Nephron (organoid): ENCODE measurements around the gene ADAMTS16.

Experiments used
- H3K27ac Mint-ChIP-seq, 3 experiments: 2 replicates each; pipeline ENCODE4 v1.8.0; 2020; ENCODE audit warnings: mixed read lengths in 3 of 3, mild to moderate bottlenecking in 2 of 3, moderate library complexity in 1 of 3
- H3K27me3 Mint-ChIP-seq: 2 replicates; pipeline ENCODE4 v1.8.0; 2021; ENCODE audit warnings: low read depth, mild to moderate bottlenecking, moderate library complexity, mixed read lengths
- H3K36me3 Mint-ChIP-seq: 2 replicates; pipeline ENCODE4 v1.8.0; 2020; ENCODE audit warnings: low read depth, mixed read lengths
- H3K4me1 Mint-ChIP-seq: 2 replicates; pipeline ENCODE4 v1.8.0; 2020; ENCODE audit warnings: mixed read lengths
- H3K4me3 Mint-ChIP-seq, 3 experiments: 2 replicates each; pipeline ENCODE4 v1.8.0; 2020; ENCODE audit warnings: mild to moderate bottlenecking in 3 of 3, mixed read lengths in 3 of 3, moderate library complexity in 2 of 3
- H3K9me3 Mint-ChIP-seq: 2 replicates; pipeline ENCODE4 v1.8.0; 2020; ENCODE audit warnings: mixed read lengths
- CTCF ChIP-seq, 3 experiments: fragments of 200-600 bp; sonication (generic); IDR thresholded peaks; one replicate each; pipeline ENCODE4 v1.5.0; 2021; ENCODE audit warnings: antibody characterized with exemption in 3 of 3; ENCODE audit not compliant: unreplicated experiment in 3 of 3

Gene ADAMTS16

GRCh38 chr5:5290674-5291334 lies 150.7 kb downstream of the ADAMTS16 start:
- H3K9me3 Mint-ChIP-seq, result peaks cover 1% of the 10 kb centered on the region
- H3K27ac Mint-ChIP-seq, result peak overlapping the region; percentile 35 to 86 (median 37)
- TF ChIP-seq CTCF (IDR thresholded peaks at IDR 0.05; ENCODE audit: unreplicated experiment in 3 of 3), result no peak
- no peak overlapping the region for H3K4me3 Mint-ChIP-seq
- peaks cover 12% of the 10 kb centered on the region for H3K27me3 Mint-ChIP-seq
- peaks cover 11% of the 10 kb centered on the region for H3K4me1 Mint-ChIP-seq
- H3K36me3 Mint-ChIP-seq, result peaks cover 21% of the 10 kb centered on the region

- TF ChIP-seq CTCF (IDR thresholded peaks at IDR 0.05; ENCODE audit: unreplicated experiment in 3 of 3), result no peak
- H3K27ac Mint-ChIP-seq, result peak overlapping the region in 1 of 3 experiments; percentile 86
- peaks cover 12% of the 10 kb centered on the region for H3K27me3 Mint-ChIP-seq
Measured at GRCh38 chr5:5291357-5291756, 151.2 kb downstream of the ADAMTS16 start.

GRCh38 chr5:5293029-5293428 lies 152.9 kb downstream of the ADAMTS16 start:
- no peaks in the 10 kb centered on the region for H3K9me3 Mint-ChIP-seq
- H3K4me1 Mint-ChIP-seq, result peaks cover 6% of the 10 kb centered on the region
- no peak overlapping the region for H3K27ac Mint-ChIP-seq

More at GRCh38 chr5:5291357-5291756, 151.2 kb downstream of the ADAMTS16 start:
- no peaks in the 10 kb centered on the region for H3K9me3 Mint-ChIP-seq
- H3K4me1 Mint-ChIP-seq, result peaks cover 11% of the 10 kb centered on the region
- peaks cover 17% of the 10 kb centered on the region for H3K36me3 Mint-ChIP-seq
- no peak overlapping the region for H3K4me3 Mint-ChIP-seq

GRCh38 chr5:5294429-5294828 lies 154.3 kb downstream of the ADAMTS16 start:
- Mint-ChIP-seq H3K27me3 (peaks cover 14% of the 10 kb centered on the region), H3K9me3 (no peaks in the 10 kb centered on the region), H3K4me3 (no peak overlapping the region), H3K4me1 (peaks cover 18% of the 10 kb centered on the region), H3K27ac (peak overlapping the region in 1 of 3 experiments; percentile 3), H3K36me3 (peaks cover 21% of the 10 kb centered on the region)
- TF ChIP-seq CTCF (IDR thresholded peaks at IDR 0.05; ENCODE audit: unreplicated experiment in 3 of 3), result no peak

More at GRCh38 chr5:5293029-5293428, 152.9 kb downstream of the ADAMTS16 start:
- H3K36me3 Mint-ChIP-seq, result peaks cover 17% of the 10 kb centered on the region
- peaks cover 20% of the 10 kb centered on the region for H3K27me3 Mint-ChIP-seq
- H3K4me3 Mint-ChIP-seq, result no peak overlapping the region
- no peak for TF ChIP-seq CTCF (IDR thresholded peaks at IDR 0.05; ENCODE audit: unreplicated experiment in 3 of 3)

- H3K4me1 Mint-ChIP-seq, result peaks cover 18% of the 10 kb centered on the region
- TF ChIP-seq CTCF (IDR thresholded peaks at IDR 0.05; ENCODE audit: unreplicated experiment in 3 of 3), result no peak
- no peaks in the 10 kb centered on the region for H3K9me3 Mint-ChIP-seq
- peaks cover 27% of the 10 kb centered on the region for H3K36me3 Mint-ChIP-seq
- H3K27ac Mint-ChIP-seq, result no peak overlapping the region
- peaks cover 14% of the 10 kb centered on the region for H3K27me3 Mint-ChIP-seq
- no peak overlapping the region for H3K4me3 Mint-ChIP-seq
Measured at GRCh38 chr5:5295351-5295750, 155.2 kb downstream of the ADAMTS16 start.

- H3K27ac Mint-ChIP-seq, result no peak overlapping the region
- peaks cover 14% of the 10 kb centered on the region for H3K27me3 Mint-ChIP-seq
- H3K36me3 Mint-ChIP-seq, result peaks cover 25% of the 10 kb centered on the region
- no peak for TF ChIP-seq CTCF (IDR thresholded peaks at IDR 0.05; ENCODE audit: unreplicated experiment in 3 of 3)
- H3K4me3 Mint-ChIP-seq, result no peak overlapping the region
- no peaks in the 10 kb centered on the region for H3K9me3 Mint-ChIP-seq
- peaks cover 18% of the 10 kb centered on the region for H3K4me1 Mint-ChIP-seq
Measured at GRCh38 chr5:5296051-5296450, 155.9 kb downstream of the ADAMTS16 start.
